Colonic mucosa (tissue), 4 donors: ENCODE results near the gene INPP5A. TPM values are rescaled to one million over a fixed set of nuclear protein-coding genes. Genes with fewer than 3 reads are reported as not detected.

Experiments
- DNase-seq: peaks from one replicate; pipeline ENCODE4 v3.0.0-alpha.2; 2020
- H3K27ac ChIP-seq: fragments of 200-600 bp; one replicate; pipeline ENCODE4 v1.8.0; 2021
- H3K27me3 ChIP-seq: fragments of 200-600 bp; one replicate; pipeline ENCODE4 v1.8.0; 2021
- H3K36me3 ChIP-seq: fragments of 200-600 bp; one replicate; pipeline ENCODE4 v1.8.0; 2021
- H3K4me1 ChIP-seq: fragments of 200-600 bp; one replicate; pipeline ENCODE4 v1.8.0; 2021; ENCODE audit warnings: mild to moderate bottlenecking
- H3K4me3 ChIP-seq: fragments of 200-600 bp; one replicate; pipeline ENCODE4 v1.8.0; 2021
- H3K9ac ChIP-seq, 2 donors: one replicate each; pipeline ENCODE4 v1.7.0; 2013; ENCODE audit warnings: control low read depth in 2 of 2, low read depth in 2 of 2, low read length in 2 of 2
- H3K9me3 ChIP-seq: fragments of 200-600 bp; one replicate; pipeline ENCODE4 v1.8.0; 2021
- CTCF ChIP-seq: fragments of 200-600 bp; IDR thresholded peaks from one replicate; pipeline ENCODE4 v1.8.0; 2022; ENCODE audit warnings: antibody characterized with exemption, mild to moderate bottlenecking
- intact Hi-C: fragments of 100-400 bp; cut with DNase I; formaldehyde crosslinking; loops from one replicate; pipeline ENCODE4 v1.14.1; 2022
- total RNA-seq, 2 donors: library from RNA; stranded (reverse); fragmentation: NEBNext Ultra II Directional in 1 of 2; extraction: Animal tissue kit (Norgen Biotek cat#: 25700) in 1 of 2; gene quantifications; one replicate each; pipeline ENCODE4 v1.2.1, GENCODE V29; 2021
- donor health status: healthy.
- donor health status: DM: no; HTN: no; CAD: no.
- donor health status: DM: no; HTN: no; CAD: no.

Gene INPP5A
- total RNA-seq, 2 donors from 2014 or later, result 29.9 to 41.5 TPM

- no peaks in the 10 kb centered on the region for H3K27me3 ChIP-seq
- H3K27ac ChIP-seq, result no peak overlapping the region
- intact Hi-C loops, result no loop called here
- no peaks in the 10 kb centered on the region for H3K36me3 ChIP-seq
- no peak overlapping the region for H3K9ac ChIP-seq
- H3K4me1 ChIP-seq, result no peaks in the 10 kb centered on the region
- no peak for TF ChIP-seq CTCF
- DNase-seq, result no peak
- H3K4me3 ChIP-seq, result no peak overlapping the region
- H3K9me3 ChIP-seq, result no peaks in the 10 kb centered on the region
Measured at GRCh38 chr10:132624061-132624846, 86.7 kb downstream of the INPP5A start.

GRCh38 chr10:132624847-132625471 lies 87.4 kb downstream of the INPP5A start:
- H3K36me3 ChIP-seq, result no peaks in the 10 kb centered on the region
- no peaks in the 10 kb centered on the region for H3K4me1 ChIP-seq
- H3K4me3 ChIP-seq, result no peak overlapping the region
- DNase-seq, result no peak
- no peaks in the 10 kb centered on the region for H3K9me3 ChIP-seq
- H3K27me3 ChIP-seq, result no peaks in the 10 kb centered on the region
- no peak for TF ChIP-seq CTCF
- no peak overlapping the region for H3K27ac ChIP-seq
- H3K9ac ChIP-seq, result no peak overlapping the region
- intact Hi-C loops, result no loop called here

DNA sequence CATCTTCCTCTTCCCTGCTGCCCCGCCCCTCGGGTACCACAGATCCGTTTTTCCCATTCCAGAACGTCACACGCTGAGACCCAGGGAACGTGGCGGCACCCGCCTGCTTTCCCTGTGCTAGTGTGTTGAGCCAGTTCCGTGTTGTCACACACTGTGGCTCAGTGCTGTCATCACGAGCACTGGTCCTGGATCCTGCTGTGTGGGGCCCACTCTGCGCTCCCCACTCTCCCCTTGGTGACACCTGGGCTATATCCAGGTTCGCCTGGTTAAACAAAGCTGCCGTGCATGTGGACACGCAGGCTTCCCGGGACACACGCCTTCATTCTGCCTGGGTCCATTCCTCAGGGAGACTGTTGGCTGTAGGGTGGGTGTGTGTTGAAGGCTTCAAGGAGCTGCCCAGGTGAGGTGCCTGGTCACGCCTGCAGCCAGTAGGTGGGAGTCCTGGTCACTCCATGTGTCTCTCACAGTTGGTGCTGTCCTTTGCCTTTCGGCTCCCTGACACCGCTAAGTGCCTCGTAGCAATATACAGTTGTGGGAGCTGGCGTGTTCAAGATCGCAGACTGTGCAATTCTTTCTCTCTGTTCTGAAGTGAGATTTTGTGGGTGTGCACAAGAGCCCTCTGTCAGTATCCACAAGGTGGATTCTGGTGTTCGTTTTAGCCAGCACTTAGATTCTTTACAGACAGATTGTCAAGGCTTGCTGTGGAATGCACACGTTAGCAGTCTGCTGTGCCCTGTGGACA lies 88.6 kb downstream of the INPP5A start:
- H3K9ac ChIP-seq, result no peak overlapping the region
- intact Hi-C loops, result no loop called here
- no peaks in the 10 kb centered on the region for H3K9me3 ChIP-seq
- H3K4me3 ChIP-seq, result no peak overlapping the region
- no peak overlapping the region for H3K27ac ChIP-seq
- no peak for TF ChIP-seq CTCF
- no peaks in the 10 kb centered on the region for H3K36me3 ChIP-seq
- H3K4me1 ChIP-seq, result peaks cover 2% of the 10 kb centered on the region
- no peaks in the 10 kb centered on the region for H3K27me3 ChIP-seq
- DNase-seq, result no peak

GRCh38 chr10:132626761-132627665 lies 89.4 kb downstream of the INPP5A start:
- Histone ChIP-seq H3K27ac (no peak overlapping the region), H3K4me1 (peaks cover 8% of the 10 kb centered on the region), H3K36me3 (no peaks in the 10 kb centered on the region), H3K9me3 (no peaks in the 10 kb centered on the region), H3K4me3 (no peak overlapping the region), H3K9ac (peak overlapping the region in 1 of 2 donors; percentile 34), H3K27me3 (no peaks in the 10 kb centered on the region)
- TF ChIP-seq CTCF, result no peak
- no peak for DNase-seq
- intact Hi-C loops, result no loop called here
